ENCODE data around the gene SPINDOC. TPM values are rescaled to one million over a fixed set of nuclear protein-coding genes. Genes with fewer than 3 reads are reported as not detected.

Gene SPINDOC
- total and polyA plus RNA-seq, 9 donors: 5.4 to 22.7 (median 15.8) TPM

DNA sequence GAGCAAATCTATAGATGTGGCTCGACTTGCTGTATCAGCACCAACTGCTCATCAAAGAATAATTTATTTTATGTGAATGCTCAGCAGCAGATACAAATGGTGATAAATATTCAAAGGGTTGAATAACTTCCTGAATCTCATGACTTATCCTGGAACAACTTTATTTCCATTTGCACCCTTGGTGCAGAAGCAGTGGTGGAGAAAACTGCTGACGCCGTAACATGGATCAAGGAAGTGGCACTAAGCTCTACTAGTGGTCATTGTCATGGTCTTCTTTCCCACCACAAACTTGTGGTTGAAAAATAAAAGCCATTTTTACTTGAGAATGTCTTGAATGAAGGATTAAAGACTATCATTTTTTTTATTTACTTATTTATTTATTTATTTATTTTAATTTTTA, 40.2 kb downstream of the SPINDOC start:
- TF ChIP-seq, protein P1, sequence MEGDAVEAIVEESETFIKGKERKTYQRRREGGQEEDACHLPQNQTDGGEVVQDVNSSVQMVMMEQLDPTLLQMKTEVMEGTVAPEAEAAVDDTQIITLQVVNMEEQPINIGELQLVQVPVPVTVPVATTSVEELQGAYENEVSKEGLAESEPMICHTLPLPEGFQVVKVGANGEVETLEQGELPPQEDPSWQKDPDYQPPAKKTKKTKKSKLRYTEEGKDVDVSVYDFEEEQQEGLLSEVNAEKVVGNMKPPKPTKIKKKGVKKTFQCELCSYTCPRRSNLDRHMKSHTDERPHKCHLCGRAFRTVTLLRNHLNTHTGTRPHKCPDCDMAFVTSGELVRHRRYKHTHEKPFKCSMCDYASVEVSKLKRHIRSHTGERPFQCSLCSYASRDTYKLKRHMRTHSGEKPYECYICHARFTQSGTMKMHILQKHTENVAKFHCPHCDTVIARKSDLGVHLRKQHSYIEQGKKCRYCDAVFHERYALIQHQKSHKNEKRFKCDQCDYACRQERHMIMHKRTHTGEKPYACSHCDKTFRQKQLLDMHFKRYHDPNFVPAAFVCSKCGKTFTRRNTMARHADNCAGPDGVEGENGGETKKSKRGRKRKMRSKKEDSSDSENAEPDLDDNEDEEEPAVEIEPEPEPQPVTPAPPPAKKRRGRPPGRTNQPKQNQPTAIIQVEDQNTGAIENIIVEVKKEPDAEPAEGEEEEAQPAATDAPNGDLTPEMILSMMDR (IDR thresholded peaks at IDR 0.05): no peak
- no peak for TF ChIP-seq EP300 (IDR thresholded peaks at IDR 0.05)
- no peak for TF ChIP-seq POLR2A (IDR thresholded peaks at IDR 0.05)
- no peaks in the 10 kb centered on the region for H3K27me3 ChIP-seq
- DNase-seq: no peak
- no peak overlapping the region for H3K4me3 ChIP-seq
- 92 to 96% (median 94%) methylated on average over 3 of the region's 3 CpGs for WGBS, 3 donors
- no peaks in the 10 kb centered on the region for H3K9me3 ChIP-seq
- H3K27ac ChIP-seq: no peak overlapping the region
- intact Hi-C loops (cut with DNase I): no loop called here
- H3K4me1 ChIP-seq (ENCODE audit: insufficient read depth): no peaks in the 10 kb centered on the region
- H3K36me3 ChIP-seq: no peaks in the 10 kb centered on the region

DNA sequence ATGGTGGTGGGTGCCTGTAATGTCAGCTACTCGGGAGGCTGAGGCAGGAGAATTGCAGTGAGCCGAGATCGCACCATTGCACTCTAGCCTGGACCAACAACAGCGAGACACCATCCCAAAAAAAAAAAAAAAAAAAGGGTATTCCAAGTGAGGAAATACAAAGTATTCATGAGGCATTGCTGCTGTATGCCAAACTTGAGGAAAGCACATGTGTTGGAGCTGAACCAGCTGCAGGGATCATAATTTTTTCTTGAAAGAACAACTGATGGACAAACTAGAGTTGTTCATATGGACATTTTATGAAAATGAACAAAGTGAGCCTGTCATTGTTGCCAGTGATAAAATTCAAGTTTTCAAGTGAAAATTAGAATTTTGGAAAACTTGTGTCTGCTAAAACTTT, 41.4 kb downstream of the SPINDOC start:
- Histone ChIP-seq H3K27me3 (no peaks in the 10 kb centered on the region), H3K9me3 (no peaks in the 10 kb centered on the region), H3K4me3 (no peak overlapping the region), H3K36me3 (no peaks in the 10 kb centered on the region), H3K4me1 (ENCODE audit: insufficient read depth) (no peaks in the 10 kb centered on the region), H3K27ac (no peak overlapping the region)
- intact Hi-C loops (cut with DNase I): no loop called here
- TF ChIP-seq EP300 (IDR thresholded peaks at IDR 0.05) (no peak), POLR2A (IDR thresholded peaks at IDR 0.05) (no peak)
- TF ChIP-seq, protein P1 (IDR thresholded peaks at IDR 0.05): no peak
- DNase-seq: no peak
- 88 to 95% (median 95%) methylated on average over 4 of the region's 4 CpGs for WGBS, 3 donors

DNA sequence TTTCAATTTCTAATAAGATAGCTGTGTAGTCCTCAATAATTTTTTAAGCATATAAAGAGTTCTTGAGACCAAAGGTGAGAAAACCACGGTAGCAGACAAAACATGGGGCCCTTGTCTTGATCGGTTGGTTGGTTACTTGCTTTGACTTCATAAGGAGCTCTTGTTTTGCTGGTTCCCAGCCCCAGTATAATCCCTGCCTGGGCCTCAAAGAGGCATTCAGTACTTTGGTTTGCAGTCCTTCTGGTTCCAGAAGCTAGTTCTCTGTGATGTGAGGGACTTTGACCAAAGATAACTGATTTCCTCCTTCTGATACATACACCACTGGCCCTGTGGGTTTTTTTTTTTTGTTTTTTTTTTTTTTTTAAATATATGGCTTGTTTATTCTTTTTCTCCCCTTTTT, 42.7 kb downstream of the SPINDOC start:
- DNase-seq: no peak
- Histone ChIP-seq H3K36me3 (no peaks in the 10 kb centered on the region), H3K4me1 (ENCODE audit: insufficient read depth) (no peaks in the 10 kb centered on the region), H3K9me3 (no peaks in the 10 kb centered on the region), H3K27me3 (no peaks in the 10 kb centered on the region), H3K4me3 (no peak overlapping the region), H3K27ac (no peak overlapping the region)
- 72 to 92% (median 74%) methylated on average over 2 of the region's 2 CpGs for WGBS, 3 donors
- intact Hi-C loops (cut with DNase I): no loop called here
- no peak for TF ChIP-seq EP300 (IDR thresholded peaks at IDR 0.05)
- TF ChIP-seq, protein P1 (IDR thresholded peaks at IDR 0.05): no peak

DNA sequence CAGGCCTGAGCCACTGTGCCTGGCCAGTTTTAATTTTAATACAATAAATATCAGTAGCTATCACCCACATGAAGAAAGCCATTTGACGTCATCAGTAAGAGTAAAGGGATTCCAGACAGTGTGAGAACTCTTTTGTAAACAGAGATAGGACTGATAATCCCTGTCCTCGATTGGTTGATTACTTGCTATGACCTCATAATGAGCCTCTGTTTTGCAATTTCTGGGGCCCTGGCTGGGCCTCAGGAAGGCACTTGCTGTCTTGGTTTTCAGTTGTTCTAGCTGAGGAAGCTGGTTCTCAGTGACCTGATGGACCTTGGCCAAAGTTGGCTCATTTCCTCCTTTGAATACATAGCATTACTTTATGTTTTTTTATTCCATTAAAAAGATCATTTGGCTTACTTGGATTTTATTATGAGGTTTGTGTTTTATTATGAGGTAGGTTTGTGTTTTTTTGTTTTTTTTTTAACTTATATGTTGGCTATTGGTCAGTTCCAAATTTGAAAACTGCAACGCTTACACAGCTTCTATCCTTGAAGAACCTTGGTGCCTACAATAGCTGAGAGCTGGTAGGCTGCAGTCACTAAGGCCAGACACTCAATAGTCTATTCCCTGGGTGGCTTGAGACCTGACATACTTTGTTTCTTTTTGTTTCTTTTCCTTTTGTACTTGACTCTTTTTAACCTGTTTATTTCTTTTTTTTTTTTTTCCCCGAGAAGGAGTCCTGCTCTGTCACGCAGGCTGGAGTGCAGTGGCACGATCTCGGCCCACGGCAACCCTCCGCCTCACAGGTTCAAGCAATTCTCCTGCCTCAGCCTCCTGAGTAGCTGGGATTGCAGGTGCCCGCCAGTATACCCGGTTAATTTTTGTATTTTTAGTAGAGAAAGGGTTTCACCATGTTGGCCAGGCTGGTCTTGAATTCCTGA, 45.6 kb downstream of the SPINDOC start:
- no peak overlapping the region for H3K4me3 ChIP-seq
- H3K9me3 ChIP-seq: no peaks in the 10 kb centered on the region
- no peak overlapping the region for H3K27ac ChIP-seq
- H3K36me3 ChIP-seq: no peaks in the 10 kb centered on the region
- H3K27me3 ChIP-seq: no peaks in the 10 kb centered on the region
- peak in 1 of 5 donors; percentile 66 for DNase-seq
- intact Hi-C loops (cut with DNase I): no loop called here
- TF ChIP-seq POLR2A (IDR thresholded peaks at IDR 0.05) (no peak), EP300 (IDR thresholded peaks at IDR 0.05) (no peak)
- TF ChIP-seq, protein P1 (IDR thresholded peaks at IDR 0.05): no peak
- 77 to 82% (median 80%) methylated on average over 11 of the region's 11 CpGs for WGBS, 3 donors
- H3K4me1 ChIP-seq (ENCODE audit: insufficient read depth): no peaks in the 10 kb centered on the region
